Gastroesophageal sphincter (tissue), 3 donors: ENCODE results near the gene SLC44A1.

Source experiments
- CTCF ChIP-seq, 4 experiments: fragments of 200-600 bp in 2 of 4; fragments of 450-650 bp in 2 of 4; sonication (generic) in 1 of 4; IDR thresholded peaks; one replicate each; pipeline ENCODE4 v1.5.1; 2017 to 2019; ENCODE audit warnings: antibody characterized with exemption in 4 of 4, mild to moderate bottlenecking in 2 of 4, moderate library complexity in 2 of 4
- EP300 ChIP-seq: sonication (generic); formaldehyde crosslinking; IDR thresholded peaks from one replicate; pipeline ENCODE4 v1.6.1; 2017; ENCODE audit warnings: antibody characterized with exemption, mild to moderate bottlenecking
- POLR2A ChIP-seq, 2 donors: fragments of 450-650 bp; IDR thresholded peaks; one replicate each; pipeline ENCODE4 v1.6.1; 2017; ENCODE audit warnings: antibody characterized with exemption in 2 of 2, mild to moderate bottlenecking in 2 of 2, moderate library complexity in 1 of 2
- POLR2AphosphoS5 ChIP-seq: sonication (generic); formaldehyde crosslinking; IDR thresholded peaks from one replicate; pipeline ENCODE4 v1.6.1; 2017; ENCODE audit warnings: antibody characterized with exemption

- TF ChIP-seq CTCF (IDR thresholded peaks at IDR 0.05) (no peak), EP300 (no peak), POLR2AphosphoS5 (no peak), POLR2A (IDR thresholded peaks at IDR 0.05) (no peak)
Measured at GRCh38 chr9:105204416-105204815, 40.0 kb upstream of the SLC44A1 start.
